Kidney (tissue), 14 donors: Measurements from ENCODE around the gene NDOR1. TPM values are rescaled to one million over a fixed set of nuclear protein-coding genes. Genes with fewer than 3 reads are reported as not detected.

ENCODE experiments used
- DNase-seq, 5 donors: peaks; one replicate each; pipeline ENCODE4 v3.0.0-alpha.2; 2013 to 2020
- FAIRE-seq: peaks from 2 replicates; lab custom pipeline; 2012; peaks lifted over from hg19 to GRCh38; lab: Jason Lieb, UNC
- H3K27ac ChIP-seq, 2 donors: one replicate each; pipeline ENCODE4 v1.7.0; 2013; ENCODE audit warnings: low read depth in 2 of 2, low read length in 2 of 2, inconsistent platforms in 1 of 2
- H3K27me3 ChIP-seq: one replicate; pipeline ENCODE4 v1.7.1; 2013; ENCODE audit warnings: low read length, inconsistent platforms; ENCODE audit not compliant: control insufficient read depth, insufficient read depth
- H3K36me3 ChIP-seq, 3 donors: one replicate each; pipeline versions ENCODE4 v1.7.0 to v1.7.1; 2013; ENCODE audit warnings: low read length in 3 of 3, control low read depth in 1 of 3, inconsistent platforms in 1 of 3; ENCODE audit not compliant: insufficient read depth in 3 of 3, control insufficient read depth in 2 of 3
- H3K4me1 ChIP-seq, 3 donors: one replicate each; pipeline versions ENCODE4 v1.7.0 to v1.7.1; 2013; ENCODE audit warnings: low read length in 3 of 3, inconsistent platforms in 1 of 3, low read depth in 1 of 3; ENCODE audit not compliant: control insufficient read depth in 2 of 3, insufficient read depth in 2 of 3
- H3K4me3 ChIP-seq, 3 donors: one replicate each; pipeline versions ENCODE4 v1.7.0 to v1.8.1; 2013; ENCODE audit warnings: low read length in 3 of 3, control low read depth in 1 of 3, inconsistent platforms in 1 of 3
- H3K9ac ChIP-seq, 3 donors: one replicate each; pipeline versions ENCODE4 v1.7.0 to v1.7.1; 2013; ENCODE audit warnings: low read length in 3 of 3, control low read depth in 1 of 3, inconsistent platforms in 1 of 3
- H3K9me3 ChIP-seq, 3 donors: one replicate each; pipeline versions ENCODE4 v1.7.0 to v1.7.1; 2013; ENCODE audit warnings: low read length in 3 of 3, control low read depth in 1 of 3, inconsistent platforms in 1 of 3; ENCODE audit not compliant: control insufficient read depth in 2 of 3, insufficient read depth in 1 of 3
- CTCF ChIP-seq: IDR thresholded peaks from 3 replicates; pipeline ENCODE4 v1.5.1; 2012; ENCODE audit warnings: mild to moderate bottlenecking, moderate library complexity, borderline replicate concordance; ENCODE audit not compliant: insufficient read depth; ENCODE audit errors: extremely low read depth
- intact Hi-C: fragments of 100-400 bp; cut with DNase I; formaldehyde crosslinking; loops from one replicate; pipeline ENCODE4 v1.11.1; 2022
- polyA plus RNA-seq: library from polyadenylated mRNA; stranded (reverse); fragments of 350-450 nt; fragmentation: Illumina TruSeq; extraction: RNeasy Lipid Tissue Mini Kit (QIAGEN cat#74804); gene quantifications from one replicate; pipeline ENCODE4 v1.2.3, GENCODE V29; 2014; ENCODE audit warnings: low read depth, low replicate concordance; ENCODE audit not compliant: insufficient read depth
- total RNA-seq: library from RNA; stranded (reverse); fragmentation: NEBNext Ultra II Directional; extraction: Animal tissue kit (Norgen Biotek cat#: 25700); gene quantifications from one replicate; pipeline ENCODE4 v1.2.1, GENCODE V29; 2021
- donor health status: control.
- donor health status: control.
- donor health status: control.
- donor health status: control.
- donor health status: control.
- donor health status: DM: yes; HTN: yes; CAD: no.
- donor health status: Normal renal cell carcinoma (clear cell type).

The NDOR1 gene
- total and polyA plus RNA-seq, 2 donors from 2014 or later = 5.9 to 17.8 TPM

DNA sequence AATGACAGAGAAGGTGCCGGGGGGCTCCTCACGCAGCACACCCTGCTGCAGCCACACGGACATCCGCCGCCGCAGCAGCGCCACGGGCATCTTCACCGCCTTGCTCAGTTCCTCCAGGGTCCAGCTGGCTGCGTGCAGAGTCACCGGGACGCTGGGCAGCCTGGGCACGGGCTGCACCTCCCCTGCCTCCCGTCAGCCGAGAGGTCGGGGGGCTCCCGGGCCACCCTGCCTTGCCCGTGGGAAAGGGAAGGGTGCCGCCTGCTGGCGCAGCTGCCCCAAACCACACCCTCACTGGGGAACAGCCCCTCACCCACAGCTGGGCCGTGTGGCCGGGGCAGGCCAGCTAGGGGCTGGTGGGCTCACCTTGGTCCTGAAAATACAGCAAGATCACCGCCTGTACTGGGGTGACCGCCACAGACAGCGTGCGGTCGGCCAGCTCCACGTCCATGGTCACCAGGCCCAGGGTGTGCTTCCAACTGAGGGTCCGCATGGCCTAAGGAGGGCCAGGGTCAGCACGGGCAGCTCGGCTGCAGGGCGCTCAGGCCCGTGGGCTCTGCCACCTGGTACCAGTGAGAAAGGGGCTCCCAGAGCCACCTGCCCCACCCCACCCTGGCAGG lies 30.0 kb upstream of the NDOR1 start:
- H3K36me3 ChIP-seq = peaks cover 0 to 2% (median 0%) of the 10 kb centered on the region in 3 donors
- no peaks in the 10 kb centered on the region for H3K27me3 ChIP-seq
- FAIRE-seq = no peak
- H3K27ac ChIP-seq = no peak overlapping the region
- TF ChIP-seq CTCF = no peak
- H3K9ac ChIP-seq = no peak overlapping the region
- no peaks in the 10 kb centered on the region for H3K9me3 ChIP-seq
- H3K4me3 ChIP-seq = no peak overlapping the region
- intact Hi-C loops = no loop called here
- H3K4me1 ChIP-seq = peaks cover 0 to 2% (median 0%) of the 10 kb centered on the region in 3 donors
- DNase-seq = no peak

DNA sequence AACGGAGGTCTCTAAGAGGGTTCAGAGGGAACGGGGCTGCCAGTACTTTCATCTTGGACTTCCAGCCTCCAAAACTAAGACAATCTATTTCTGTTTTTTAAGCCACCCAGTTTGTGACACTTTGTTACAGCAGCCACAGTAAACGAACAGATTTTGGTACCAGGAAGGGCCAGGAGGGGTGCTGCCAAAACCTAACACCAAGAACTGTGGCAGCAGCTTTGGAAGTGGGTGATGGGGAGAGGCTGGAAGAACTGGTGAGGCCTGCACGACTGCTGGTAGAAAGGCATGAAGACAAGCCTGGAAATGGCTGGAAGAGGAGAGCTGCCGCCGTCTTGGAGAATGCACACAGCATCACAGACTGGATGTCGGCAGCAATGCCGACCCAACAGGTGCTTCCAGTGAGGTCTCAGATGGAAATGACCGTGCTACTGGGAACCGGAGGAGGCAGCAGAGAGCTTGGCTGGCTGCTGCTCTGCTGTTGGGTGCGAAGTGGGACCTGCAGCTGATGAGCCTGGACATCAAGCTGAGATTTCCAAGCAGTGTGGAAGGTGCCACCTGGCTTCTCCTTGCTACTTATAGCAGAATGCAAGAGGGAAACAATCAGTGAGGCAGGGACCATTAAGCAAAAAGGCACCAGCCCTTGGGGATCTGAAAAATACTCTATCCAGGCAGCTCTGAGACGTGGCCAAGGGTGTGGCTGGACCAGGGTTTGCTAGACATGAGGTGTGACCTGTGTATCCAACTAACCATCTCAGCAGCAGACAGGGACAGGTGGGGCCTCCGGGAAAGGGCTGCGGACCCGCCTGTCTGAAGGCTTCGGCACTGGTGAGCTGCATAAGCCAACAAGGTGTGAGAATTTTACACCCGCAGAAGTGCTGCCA lies 29.0 kb upstream of the NDOR1 start:
- intact Hi-C loops = no loop called here
- H3K9ac ChIP-seq = no peak overlapping the region
- DNase-seq (no peak), FAIRE-seq (no peak)
- H3K4me3 ChIP-seq = no peak overlapping the region
- H3K4me1 ChIP-seq = peaks cover 0 to 2% (median 0%) of the 10 kb centered on the region in 3 donors
- no peaks in the 10 kb centered on the region for H3K9me3 ChIP-seq
- peaks cover 0 to 8% (median 7%) of the 10 kb centered on the region in 3 donors for H3K36me3 ChIP-seq
- H3K27me3 ChIP-seq = no peaks in the 10 kb centered on the region
- no peak overlapping the region for H3K27ac ChIP-seq
- TF ChIP-seq CTCF = peak; percentile 45

DNA sequence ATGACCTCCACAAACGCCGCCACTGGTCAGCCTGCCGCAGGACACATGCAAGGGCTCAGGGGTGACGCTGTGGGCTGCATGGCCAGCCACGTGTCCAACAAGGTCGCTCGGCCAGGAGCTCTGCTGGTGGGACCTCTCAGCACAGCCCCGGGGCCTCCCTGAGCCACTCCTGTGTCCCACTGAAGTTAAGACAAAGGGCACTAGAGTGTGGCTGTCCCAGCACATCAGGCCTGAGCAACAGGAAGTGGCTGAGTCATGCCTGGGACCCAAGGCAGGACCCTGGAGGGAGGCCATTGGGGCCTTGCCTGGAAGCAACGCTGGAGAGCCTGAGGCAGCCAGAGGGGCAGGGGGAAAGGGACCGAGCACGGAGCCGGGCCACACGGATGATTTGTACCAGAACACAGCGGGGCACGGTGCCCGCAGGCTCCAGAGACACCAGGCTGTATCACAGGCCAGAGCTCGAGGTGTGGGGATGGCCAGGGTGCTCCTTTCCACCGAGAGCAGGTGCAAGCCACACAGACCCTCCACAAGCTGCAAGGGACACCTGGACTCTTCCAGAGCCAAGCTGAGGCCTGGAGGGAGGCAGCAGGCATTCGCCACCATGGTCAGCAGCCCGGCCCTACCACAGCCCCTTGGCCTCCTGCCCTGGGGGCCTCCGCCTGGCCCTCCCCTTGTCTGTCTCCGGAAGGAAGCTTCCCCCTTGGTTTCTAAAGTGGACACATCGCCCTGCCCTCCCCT lies 27.1 kb upstream of the NDOR1 start:
- DNase-seq (no peak), FAIRE-seq (no peak)
- Histone ChIP-seq H3K4me3 (no peak overlapping the region), H3K27ac (no peak overlapping the region), H3K9me3 (no peaks in the 10 kb centered on the region), H3K27me3 (no peaks in the 10 kb centered on the region), H3K36me3 (peaks cover 0 to 18% (median 16%) of the 10 kb centered on the region in 3 donors), H3K4me1 (peaks cover 0 to under 1% (median 0%) of the 10 kb centered on the region in 3 donors), H3K9ac (no peak overlapping the region)
- intact Hi-C loops = no loop called here
- TF ChIP-seq CTCF = no peak
